ENCODE data around the gene RANBP1. TPM values are rescaled to one million over a fixed set of nuclear protein-coding genes. Genes with fewer than 3 reads are reported as not detected.

Gene RANBP1
- total RNA-seq, 2 experiments from 2014 or later, result 176 to 181 TPM

DNA sequence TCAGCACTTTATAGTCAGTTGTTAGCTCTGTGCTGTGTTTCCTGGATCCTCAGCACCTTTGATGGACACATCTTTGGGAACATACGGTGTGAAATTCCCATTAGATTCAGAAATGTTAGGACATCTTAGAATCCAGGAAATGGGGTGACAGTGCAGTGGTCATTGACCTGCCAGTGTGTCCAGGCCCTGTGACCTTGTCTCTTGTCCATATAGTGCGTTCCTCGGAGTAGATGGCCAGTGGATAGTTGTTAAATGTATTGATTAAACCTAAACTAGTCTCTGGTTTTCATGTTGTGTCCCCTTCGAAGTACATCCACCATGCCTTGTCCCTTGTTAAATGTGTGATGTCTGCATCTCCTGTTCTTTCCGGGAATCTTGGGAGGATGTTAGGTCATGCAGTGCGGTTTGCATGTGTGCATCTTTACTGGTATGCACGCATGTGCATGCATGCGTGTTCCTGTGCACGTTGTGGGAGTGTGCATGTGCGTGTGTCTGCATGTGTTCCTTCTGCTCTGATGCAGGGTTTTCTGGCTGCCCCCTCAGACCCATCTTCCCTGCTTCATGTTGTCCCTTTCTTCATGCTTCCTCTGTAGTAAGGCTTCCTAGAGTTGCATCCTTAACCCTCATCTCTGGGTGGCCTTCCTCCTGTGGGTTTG is 31.9 kb upstream of the RANBP1 start:
- CTCF ChIA-PET, result interaction anchor here (1.8 kb wide), 1 partner anchor 12 kb away, joined by 4 read pairs; no protein-coding TSS in a partner anchor
- Mint-ChIP-seq H3K4me1 (peaks cover 47% of the 10 kb centered on the region), H3K9me3 (no peaks in the 10 kb centered on the region), H3K27me3 (no peaks in the 10 kb centered on the region), H3K36me3 (ENCODE audit: low read depth) (peaks cover 45% of the 10 kb centered on the region), H3K27ac (peak overlapping the region; percentile 51), H3K4me3 (no peak overlapping the region)
- no peak for DNase-seq
- POLR2A ChIA-PET, result interaction anchor here (0.8 to 3.5 kb wide), 2 partner anchors 33 to 63 kb away, joined by 3 to 19 read pairs; partner anchors contain the start of genes RANBP1, TANGO2 and TRMT2A

DNA sequence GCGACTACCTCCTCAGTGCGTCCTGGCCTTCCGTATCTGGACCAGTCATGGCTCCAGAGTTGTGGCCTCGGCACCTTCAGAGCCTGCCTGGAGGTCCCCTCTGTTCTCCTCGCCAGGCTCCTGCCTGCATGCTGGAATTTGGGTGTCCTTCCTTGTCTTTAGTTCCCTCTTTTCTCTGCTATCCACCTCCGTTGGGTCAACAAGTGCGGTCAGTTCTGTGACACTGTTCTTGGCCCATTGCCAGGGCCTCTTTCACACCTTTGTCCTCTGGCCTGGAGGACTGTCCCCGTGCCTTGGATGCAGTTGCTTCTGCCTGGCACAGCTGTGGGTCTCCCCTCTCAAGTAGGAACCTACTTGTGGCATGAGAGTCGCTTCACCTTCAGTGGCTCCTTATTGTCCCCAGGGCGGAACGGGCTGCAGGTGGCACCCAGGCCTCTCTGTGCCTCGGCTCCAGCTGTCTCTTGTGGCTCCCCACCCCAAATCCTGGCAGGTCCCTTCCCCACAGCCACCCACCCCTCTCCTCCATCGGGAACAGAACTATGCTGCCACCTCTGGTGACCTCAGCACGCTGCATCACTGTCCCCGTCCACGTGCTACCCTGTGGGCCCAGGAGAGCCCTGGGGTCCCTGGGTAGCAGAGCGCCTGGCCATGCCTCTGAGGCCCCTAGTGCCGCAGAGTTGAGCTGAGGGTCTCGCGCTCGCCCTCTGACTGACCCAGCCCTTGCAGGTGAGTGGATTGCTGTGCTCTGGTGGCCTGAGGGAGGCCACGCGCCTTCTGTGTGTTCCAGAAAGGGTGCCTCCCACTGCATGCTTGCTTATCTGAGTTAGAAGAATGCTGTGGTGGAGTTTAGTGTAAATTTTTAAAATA is 31.1 kb upstream of the RANBP1 start:
- POLR2A ChIA-PET, result no interaction called here
- peaks cover 53% of the 10 kb centered on the region for H3K36me3 Mint-ChIP-seq (ENCODE audit: low read depth)
- DNase-seq, result no peak
- no peak overlapping the region for H3K4me3 Mint-ChIP-seq
- H3K27me3 Mint-ChIP-seq, result no peaks in the 10 kb centered on the region
- H3K4me1 Mint-ChIP-seq, result peaks cover 50% of the 10 kb centered on the region
- H3K27ac Mint-ChIP-seq, result no peak overlapping the region
- CTCF ChIA-PET, result interaction anchor here (1.0 to 1.8 kb wide), 3 partner anchors 11 to 815 kb away, joined by 3 to 4 read pairs (median 3); no protein-coding TSS in a partner anchor
- H3K9me3 Mint-ChIP-seq, result no peaks in the 10 kb centered on the region

DNA sequence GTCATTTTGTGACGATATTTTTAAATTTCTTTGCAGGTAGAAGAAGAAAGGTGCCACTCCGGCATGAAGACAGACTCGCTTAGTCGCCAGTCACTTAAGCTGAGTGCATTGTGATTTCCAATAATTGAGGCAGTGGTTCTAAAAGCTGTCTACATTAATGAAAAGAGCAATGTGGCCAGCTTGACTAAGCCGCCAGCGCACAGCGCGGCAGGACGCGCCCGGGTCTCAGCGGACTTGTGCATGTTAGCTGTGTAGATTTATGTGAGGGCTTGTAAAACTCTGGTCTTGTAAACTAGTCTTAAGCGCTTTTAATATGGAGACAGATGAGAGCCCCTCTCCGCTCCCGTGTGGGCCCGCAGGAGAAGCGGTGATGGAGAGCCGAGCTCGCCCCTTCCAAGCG is 30.3 kb upstream of the RANBP1 start:
- peaks cover 59% of the 10 kb centered on the region for H3K36me3 Mint-ChIP-seq (ENCODE audit: low read depth)
- H3K27me3 Mint-ChIP-seq, result no peaks in the 10 kb centered on the region
- no peaks in the 10 kb centered on the region for H3K9me3 Mint-ChIP-seq
- DNase-seq, result no peak
- H3K4me3 Mint-ChIP-seq, result no peak overlapping the region
- POLR2A ChIA-PET, result interaction anchor here (1.6 kb wide), 1 partner anchor 64 kb away, joined by 3 read pairs; the partner anchor contains the start of gene TANGO2
- H3K27ac Mint-ChIP-seq, result no peak overlapping the region
- H3K4me1 Mint-ChIP-seq, result peaks cover 52% of the 10 kb centered on the region
- CTCF ChIA-PET, result interaction anchor here (1.0 to 1.8 kb wide), 3 partner anchors 10 to 814 kb away, joined by 3 to 4 read pairs (median 3); no protein-coding TSS in a partner anchor

DNA sequence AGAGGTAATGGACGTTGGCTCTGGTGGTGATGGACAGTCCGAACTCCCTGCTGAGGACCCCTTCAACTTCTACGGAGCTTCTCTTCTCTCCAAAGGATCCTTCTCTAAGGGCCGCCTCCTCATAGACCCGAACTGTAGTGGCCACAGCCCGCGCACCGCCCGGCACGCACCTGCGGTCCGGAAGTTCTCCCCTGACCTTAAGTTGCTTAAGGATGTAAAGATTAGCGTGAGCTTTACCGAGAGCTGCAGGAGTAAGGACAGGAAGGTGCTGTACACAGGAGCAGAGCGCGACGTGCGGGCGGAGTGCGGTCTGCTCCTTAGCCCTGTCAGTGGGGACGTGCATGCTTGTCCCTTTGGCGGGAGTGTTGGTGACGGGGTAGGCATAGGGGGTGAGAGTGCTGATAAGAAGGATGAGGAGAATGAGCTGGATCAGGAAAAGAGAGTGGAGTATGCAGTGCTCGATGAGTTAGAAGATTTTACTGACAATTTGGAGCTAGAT is 29.8 kb upstream of the RANBP1 start:
- H3K9me3 Mint-ChIP-seq, result no peaks in the 10 kb centered on the region
- H3K27ac Mint-ChIP-seq, result no peak overlapping the region
- no peak for DNase-seq
- no peak overlapping the region for H3K4me3 Mint-ChIP-seq
- H3K36me3 Mint-ChIP-seq (ENCODE audit: low read depth), result peaks cover 60% of the 10 kb centered on the region
- CTCF ChIA-PET, result interaction anchor here (1.3 to 1.8 kb wide), 2 partner anchors 10 to 139 kb away, joined by 3 to 4 read pairs; no protein-coding TSS in a partner anchor
- H3K4me1 Mint-ChIP-seq, result peaks cover 49% of the 10 kb centered on the region
- POLR2A ChIA-PET, result interaction anchor here (0.9 to 1.6 kb wide), 2 partner anchors 17 to 65 kb away, joined by 3 read pairs; partner anchors contain the start of gene TANGO2
- H3K27me3 Mint-ChIP-seq, result no peaks in the 10 kb centered on the region

DNA sequence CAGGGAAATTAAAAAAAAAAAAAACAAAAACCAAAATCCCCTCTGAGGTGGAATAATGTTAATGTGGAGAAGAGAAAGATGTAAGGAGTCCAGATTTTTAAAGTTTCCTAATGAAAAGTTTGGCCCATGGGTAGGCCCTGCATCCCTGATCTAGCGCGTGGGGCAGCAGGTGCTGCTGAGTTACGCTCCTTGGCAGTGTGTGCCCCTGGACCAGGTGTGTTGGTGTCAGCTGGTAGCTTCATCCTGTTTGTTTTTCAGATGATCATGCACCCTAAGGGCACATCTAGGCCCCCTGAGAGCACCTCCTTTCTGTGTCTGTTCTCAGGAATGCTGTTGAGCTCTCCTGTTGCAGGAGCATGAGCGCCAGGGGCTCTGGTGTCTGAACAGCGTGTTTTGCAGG is 29.1 kb upstream of the RANBP1 start:
- ChIA-PET CTCF (interaction anchor here (1.6 kb wide), 1 partner anchor 8 kb away, joined by 3 read pairs; no protein-coding TSS in a partner anchor), POLR2A (interaction anchor here (0.9 to 1.6 kb wide), 3 partner anchors 17 to 65 kb away, joined by 3 read pairs; partner anchors contain the start of genes RANBP1 and TANGO2)
- DNase-seq, result no peak
- Mint-ChIP-seq H3K9me3 (no peaks in the 10 kb centered on the region), H3K4me1 (peaks cover 49% of the 10 kb centered on the region), H3K4me3 (no peak overlapping the region), H3K27me3 (no peaks in the 10 kb centered on the region), H3K36me3 (ENCODE audit: low read depth) (peaks cover 62% of the 10 kb centered on the region), H3K27ac (no peak overlapping the region)

DNA sequence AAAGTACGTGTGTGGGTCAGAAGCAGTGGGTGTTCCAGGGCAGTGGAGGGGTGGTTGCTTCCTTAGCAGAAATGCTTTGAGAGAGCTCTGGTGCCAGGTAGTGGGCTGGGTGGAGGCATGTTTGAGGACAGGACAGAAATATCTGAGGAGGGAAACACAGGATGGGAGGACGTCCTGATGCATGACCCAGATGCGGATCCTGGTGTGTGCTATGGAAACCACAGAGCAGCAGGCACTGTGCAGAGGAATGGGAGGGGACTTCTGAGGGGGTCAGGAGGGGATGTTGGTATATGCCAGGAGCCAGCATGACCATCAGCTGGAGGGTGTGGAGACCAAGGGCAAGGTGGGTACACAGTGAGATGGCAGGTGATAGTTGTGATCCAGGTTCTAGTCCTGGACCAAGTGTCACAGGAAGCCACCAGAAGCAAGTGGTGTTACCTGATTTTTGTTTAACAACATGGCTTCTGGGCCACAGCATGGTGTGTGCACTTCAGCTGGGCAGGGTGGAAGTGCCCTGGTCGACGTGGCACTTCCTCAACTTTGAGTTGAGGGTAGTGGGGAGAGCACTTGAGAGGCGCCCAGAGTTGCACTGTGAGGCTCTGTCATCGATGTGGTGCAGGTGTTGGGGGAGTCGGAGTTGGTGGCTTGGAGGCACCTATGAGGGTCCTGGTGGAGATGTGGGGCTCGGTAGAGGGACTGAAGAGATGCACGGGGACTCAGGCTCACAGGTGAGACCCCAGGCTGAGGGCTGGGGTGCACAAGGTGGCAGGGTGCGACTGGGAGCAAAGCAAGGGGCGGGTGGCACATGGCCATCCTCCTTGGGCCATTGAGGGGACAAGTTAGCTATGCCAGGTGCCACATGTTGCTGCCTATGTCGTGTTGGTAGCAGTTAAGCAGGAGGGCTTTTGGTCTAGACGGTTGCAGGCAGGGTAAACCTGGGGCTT is 28.3 kb upstream of the RANBP1 start:
- H3K4me3 Mint-ChIP-seq, result no peak overlapping the region
- no peak for DNase-seq
- ChIA-PET POLR2A (interaction anchor here (1.0 kb wide), 1 partner anchor 29 kb away, joined by 3 read pairs; the partner anchor contains the start of gene RANBP1), CTCF (interaction anchor here (1.6 kb wide), 1 partner anchor 9 kb away, joined by 3 read pairs; no protein-coding TSS in a partner anchor)
- H3K36me3 Mint-ChIP-seq (ENCODE audit: low read depth), result peaks cover 70% of the 10 kb centered on the region
- H3K4me1 Mint-ChIP-seq, result peaks cover 49% of the 10 kb centered on the region
- H3K27me3 Mint-ChIP-seq, result no peaks in the 10 kb centered on the region
- no peaks in the 10 kb centered on the region for H3K9me3 Mint-ChIP-seq
- H3K27ac Mint-ChIP-seq, result no peak overlapping the region

DNA sequence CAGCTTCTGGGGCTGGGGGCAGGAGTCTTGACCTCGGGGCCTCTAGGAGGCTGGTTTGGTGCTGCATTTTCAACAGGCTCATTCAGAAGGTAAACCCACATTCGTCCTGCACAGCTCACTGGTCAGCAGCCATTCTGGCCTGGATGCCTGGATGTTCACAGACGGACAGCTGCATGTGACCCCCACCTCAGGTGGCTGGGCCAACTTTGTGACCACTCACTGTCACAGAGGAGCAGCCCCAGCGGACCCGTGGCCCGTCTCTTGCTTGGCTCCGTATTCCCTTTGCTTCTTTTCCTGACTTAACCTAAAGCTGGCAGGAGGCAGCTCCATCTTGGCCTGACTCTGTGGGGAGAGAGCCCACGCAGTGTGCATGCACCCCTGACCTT is 27.6 kb upstream of the RANBP1 start:
- H3K36me3 Mint-ChIP-seq (ENCODE audit: low read depth), result peaks cover 71% of the 10 kb centered on the region
- H3K4me3 Mint-ChIP-seq, result no peak overlapping the region
- H3K4me1 Mint-ChIP-seq, result peaks cover 42% of the 10 kb centered on the region
- H3K27ac Mint-ChIP-seq, result no peak overlapping the region
- ChIA-PET CTCF (no interaction called here), POLR2A (no interaction called here)
- no peak for DNase-seq
- H3K9me3 Mint-ChIP-seq, result no peaks in the 10 kb centered on the region
- H3K27me3 Mint-ChIP-seq, result no peaks in the 10 kb centered on the region

DNA sequence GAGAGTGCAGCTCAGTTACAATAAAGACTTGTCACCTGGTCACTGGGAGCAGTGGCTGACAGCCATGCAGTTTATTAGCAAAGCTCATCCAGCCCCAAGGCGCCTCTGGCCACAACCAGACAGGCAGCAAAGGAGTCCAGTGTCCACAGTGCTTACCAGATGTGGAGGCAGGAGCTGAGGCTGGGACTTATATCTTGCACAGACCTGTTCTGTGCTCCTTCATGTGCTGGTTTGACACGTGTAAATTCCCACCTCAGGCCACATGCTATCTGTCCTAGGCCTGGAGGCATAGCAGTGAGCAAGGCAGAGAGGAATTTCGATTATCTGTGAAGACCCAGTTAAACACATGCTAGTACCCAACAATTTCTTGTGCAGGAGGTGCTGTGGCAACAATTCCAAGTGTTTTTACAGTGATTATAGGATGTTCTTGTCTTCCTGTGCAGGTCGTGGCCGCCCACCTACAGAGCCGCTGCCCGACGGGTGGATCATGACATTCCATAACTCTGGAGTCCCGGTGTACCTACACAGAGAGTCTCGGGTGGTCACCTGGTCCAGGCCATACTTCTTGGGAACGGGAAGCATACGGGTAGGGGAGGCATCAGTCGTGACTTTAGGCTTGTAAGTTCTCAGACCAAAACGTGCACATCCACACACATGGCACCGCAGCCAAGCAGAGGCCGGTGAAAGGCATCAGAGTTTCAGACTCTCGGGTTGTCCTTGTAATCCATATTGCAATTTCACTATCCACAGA is 26.5 kb upstream of the RANBP1 start:
- Mint-ChIP-seq H3K4me3 (no peak overlapping the region), H3K27me3 (no peaks in the 10 kb centered on the region), H3K4me1 (peaks cover 42% of the 10 kb centered on the region), H3K27ac (peak overlapping the region; percentile 44), H3K36me3 (ENCODE audit: low read depth) (peaks cover 81% of the 10 kb centered on the region), H3K9me3 (no peaks in the 10 kb centered on the region)
- POLR2A ChIA-PET, result interaction anchor here (1.3 kb wide), 1 partner anchor 8 kb away, joined by 3 read pairs; no protein-coding TSS in a partner anchor
- no peak for DNase-seq
- CTCF ChIA-PET, result no interaction called here

DNA sequence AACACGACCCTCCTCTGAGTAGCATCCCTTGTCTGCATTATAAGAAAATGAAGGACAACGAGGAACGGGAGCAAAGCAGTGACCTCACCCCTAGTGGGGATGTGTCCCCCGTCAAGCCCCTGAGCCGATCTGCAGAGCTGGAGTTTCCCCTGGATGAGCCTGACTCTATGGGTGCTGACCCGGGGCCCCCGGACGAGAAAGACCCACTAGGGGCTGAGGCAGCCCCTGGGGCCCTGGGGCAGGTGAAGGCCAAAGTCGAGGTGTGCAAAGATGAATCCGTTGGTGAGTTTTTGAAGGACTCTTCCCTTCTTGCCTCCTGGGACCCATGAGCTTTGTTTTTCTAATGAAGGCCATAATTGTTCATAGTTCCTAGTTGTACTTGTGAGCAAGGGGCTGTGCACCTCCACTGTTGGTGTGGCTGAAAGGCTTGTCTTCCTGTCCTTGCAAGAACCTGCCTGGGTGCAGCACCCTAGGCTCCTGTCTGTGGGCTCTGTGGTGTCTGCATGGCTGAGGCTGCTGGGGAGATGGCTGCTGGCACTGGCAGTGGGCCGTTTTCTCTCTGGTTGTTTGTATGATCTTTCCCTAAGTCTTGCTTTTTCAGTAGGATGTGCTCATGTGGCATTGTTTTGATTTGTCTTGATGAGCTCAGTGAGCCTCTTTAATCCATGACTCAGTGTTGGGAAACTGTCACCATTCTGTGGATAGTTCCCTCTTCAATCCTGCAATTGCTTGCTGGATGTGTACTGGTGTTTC is 25.8 kb upstream of the RANBP1 start:
- H3K4me1 Mint-ChIP-seq, result peaks cover 40% of the 10 kb centered on the region
- POLR2A ChIA-PET, result interaction anchor here (1.3 to 1.7 kb wide), 2 partner anchors 9 to 70 kb away, joined by 3 to 5 read pairs; partner anchors contain the start of gene TANGO2
- CTCF ChIA-PET, result no interaction called here
- no peaks in the 10 kb centered on the region for H3K9me3 Mint-ChIP-seq
- DNase-seq, result no peak
- no peaks in the 10 kb centered on the region for H3K27me3 Mint-ChIP-seq
- H3K27ac Mint-ChIP-seq, result peak overlapping the region; percentile 60
- peaks cover 88% of the 10 kb centered on the region for H3K36me3 Mint-ChIP-seq (ENCODE audit: low read depth)
- no peak overlapping the region for H3K4me3 Mint-ChIP-seq

DNA sequence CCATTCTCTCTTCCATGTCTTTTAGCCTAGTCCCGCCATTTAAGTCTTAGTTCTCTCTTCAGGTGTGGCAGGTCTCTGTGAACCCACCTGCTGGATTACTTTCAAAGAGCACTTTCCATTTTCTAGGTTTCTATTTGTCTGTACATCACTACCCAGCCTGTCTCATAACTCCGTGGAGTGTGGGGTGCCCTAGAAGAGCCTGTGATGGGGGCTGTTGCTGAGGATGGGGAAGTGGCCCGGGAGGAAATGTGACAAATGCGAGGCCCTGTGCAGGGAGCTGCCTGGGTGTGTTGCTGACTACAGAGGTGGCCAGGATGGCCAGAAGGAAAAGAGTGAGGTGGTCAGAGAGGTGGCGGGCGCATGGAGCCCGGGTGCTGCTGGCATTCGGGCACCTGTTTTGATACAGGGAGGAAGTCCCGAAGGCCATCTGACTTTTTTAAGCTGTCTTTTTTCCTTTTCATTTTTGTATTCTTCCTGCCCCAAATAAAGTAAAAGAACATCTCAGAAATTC is 25.1 kb upstream of the RANBP1 start:
- Mint-ChIP-seq H3K36me3 (ENCODE audit: low read depth) (peaks cover 89% of the 10 kb centered on the region), H3K9me3 (no peaks in the 10 kb centered on the region), H3K27ac (peak overlapping the region; percentile 61), H3K4me1 (peaks cover 46% of the 10 kb centered on the region), H3K4me3 (no peak overlapping the region), H3K27me3 (no peaks in the 10 kb centered on the region)
- CTCF ChIA-PET, result interaction anchor here (1.4 kb wide), 1 partner anchor 20 kb away, joined by 3 read pairs; no protein-coding TSS in a partner anchor
- no peak for DNase-seq
- POLR2A ChIA-PET, result interaction anchor here (1.0 to 1.7 kb wide), 3 partner anchors 10 to 70 kb away, joined by 3 to 5 read pairs (median 4); partner anchors contain the start of gene TANGO2

All from activated CD4-positive, alpha-beta memory T cell treated with anti-CD3 and anti-CD28 coated beads, Interleukin-2, amount 10 ng/mL, durations not matched to agents 7 days and 5 days (primary cell).